Cardiac septum (tissue), 1 donor: ENCODE data around the gene RBBP7. TPM values are rescaled to one million over a fixed set of nuclear protein-coding genes. Genes with fewer than 3 reads are reported as not detected.
"Not testable (repeated sequence)": the region's sequence is repeated elsewhere in the genome, so short reads cannot be mapped to it uniquely, and the experiment has no call there.

ENCODE experiments used
- DNase-seq: peaks from one replicate; pipeline ENCODE4 v3.0.0-alpha.2; 2020; ENCODE audit warnings: low spot score
- intact Hi-C: fragments of 100-400 bp; cut with DNase I; formaldehyde crosslinking; loops from one replicate; pipeline ENCODE4 v1.14.0; 2022
- total RNA-seq: library from RNA; stranded (reverse); fragmentation: NEBNext Ultra II Directional; extraction: Animal tissue kit (Norgen Biotek cat#: 25700); gene quantifications from one replicate; pipeline ENCODE4 v1.2.1, GENCODE V29; 2021
- donor health status: DM: no; HTN: no; CAD: no.

RBBP7 gene
- total RNA-seq, 1 donor from 2014 or later: 117 TPM

- DNase-seq: no peak
- intact Hi-C loops: loop anchor here (5.0 kb wide), 1 partner anchor 82 kb away; the partner anchor contains the start of gene TXLNG
These were observed 618 bp downstream of the RBBP7 start for GRCh38 chrX:16869393-16870094.

DNA sequence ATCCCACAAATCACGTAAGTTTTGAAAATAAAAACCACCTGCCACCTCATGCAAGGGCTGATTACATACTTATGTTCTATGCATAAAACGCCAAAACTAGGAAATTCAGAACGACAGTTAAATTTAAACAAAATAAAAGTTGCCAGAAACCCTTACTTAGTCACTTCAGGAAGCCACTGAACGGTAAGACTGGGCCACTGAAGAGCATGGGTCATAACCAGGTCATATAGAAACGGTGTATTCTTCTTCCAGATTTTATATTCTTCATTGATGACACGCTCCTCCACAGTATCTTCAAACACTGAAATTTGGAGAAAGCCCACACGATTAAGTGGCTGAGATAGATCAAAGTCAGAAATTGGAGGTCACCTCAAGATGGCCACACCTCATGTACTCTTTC, 1.2 kb downstream of the RBBP7 start:
- intact Hi-C loops: no loop called here
- DNase-seq: no peak

DNA sequence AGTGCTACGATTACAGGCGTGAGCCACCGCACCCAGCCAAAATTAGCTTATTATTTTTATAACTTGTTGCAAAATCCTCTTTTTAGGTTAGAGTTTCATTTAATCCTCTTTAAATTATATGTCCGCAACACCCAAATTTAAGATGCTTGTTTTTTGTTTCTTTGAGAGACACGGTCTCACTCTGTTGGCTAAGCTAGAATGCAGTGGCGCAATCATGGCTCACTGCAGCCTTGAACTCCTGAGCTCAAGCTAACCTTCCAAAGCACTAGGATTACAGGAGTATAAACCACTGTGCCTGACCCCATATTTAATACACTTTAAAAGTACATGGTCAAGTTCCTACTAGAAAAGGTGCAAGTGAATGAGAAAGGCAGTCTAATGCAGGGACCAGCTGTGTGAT, 2.2 kb downstream of the RBBP7 start:
- no peak for DNase-seq
- intact Hi-C loops: no loop called here

DNA sequence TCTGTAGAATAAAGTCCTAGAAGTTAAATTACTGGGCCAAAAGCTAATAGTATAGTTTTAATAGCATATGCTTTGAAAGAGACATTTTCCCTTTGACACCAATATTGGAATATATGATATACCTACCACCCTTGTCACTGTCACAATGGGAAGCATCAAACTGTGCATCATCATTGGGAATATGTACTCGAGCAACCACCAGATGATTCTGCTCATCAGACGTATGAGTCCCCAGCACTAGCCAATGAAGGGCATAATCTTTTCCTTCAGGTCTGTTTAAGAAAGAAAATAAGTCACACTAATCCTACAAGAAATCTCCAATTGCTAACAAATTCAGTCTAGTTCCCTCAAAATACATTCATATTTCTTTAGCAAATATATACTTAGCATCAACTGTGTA, 7.3 kb downstream of the RBBP7 start:
- intact Hi-C loops: no loop called here
- no peak for DNase-seq

DNA sequence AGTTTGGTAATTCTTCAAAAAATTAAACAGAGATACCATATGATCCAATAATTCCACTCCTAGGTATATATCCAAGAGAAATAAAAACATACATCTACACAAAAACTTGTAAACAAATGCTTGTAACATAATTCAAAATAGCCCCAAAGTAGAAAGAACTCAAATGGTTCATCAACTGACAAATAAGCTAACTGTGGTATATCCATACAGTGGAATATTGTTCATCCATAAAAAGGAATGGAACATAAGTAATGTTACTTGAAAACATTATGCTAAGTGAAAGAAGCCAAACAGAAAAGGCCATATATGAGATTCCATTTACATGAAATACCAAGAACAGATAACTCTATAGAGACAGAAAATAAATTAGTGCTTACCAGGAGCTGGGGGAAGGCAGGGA, 13.4 kb downstream of the RBBP7 start:
- no peak for DNase-seq
- intact Hi-C loops: no loop called here

DNA sequence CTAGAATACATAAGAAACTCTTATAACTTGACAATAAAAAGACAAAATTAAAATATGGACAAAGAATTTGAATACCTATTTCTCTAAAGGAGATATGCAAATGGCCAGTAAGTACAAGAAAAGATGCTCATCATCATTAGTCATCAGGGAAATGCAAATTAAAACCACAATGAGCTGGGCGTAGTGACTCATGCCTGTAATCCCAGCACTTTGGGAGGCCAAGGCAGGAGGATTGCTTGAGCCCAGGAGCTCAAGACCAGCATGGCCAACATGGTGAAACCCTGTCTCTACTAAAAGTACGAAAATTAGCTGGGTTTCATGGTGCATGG, 14.1 kb downstream of the RBBP7 start:
- DNase-seq, intact Hi-C loops: not testable (repeated sequence)

DNA sequence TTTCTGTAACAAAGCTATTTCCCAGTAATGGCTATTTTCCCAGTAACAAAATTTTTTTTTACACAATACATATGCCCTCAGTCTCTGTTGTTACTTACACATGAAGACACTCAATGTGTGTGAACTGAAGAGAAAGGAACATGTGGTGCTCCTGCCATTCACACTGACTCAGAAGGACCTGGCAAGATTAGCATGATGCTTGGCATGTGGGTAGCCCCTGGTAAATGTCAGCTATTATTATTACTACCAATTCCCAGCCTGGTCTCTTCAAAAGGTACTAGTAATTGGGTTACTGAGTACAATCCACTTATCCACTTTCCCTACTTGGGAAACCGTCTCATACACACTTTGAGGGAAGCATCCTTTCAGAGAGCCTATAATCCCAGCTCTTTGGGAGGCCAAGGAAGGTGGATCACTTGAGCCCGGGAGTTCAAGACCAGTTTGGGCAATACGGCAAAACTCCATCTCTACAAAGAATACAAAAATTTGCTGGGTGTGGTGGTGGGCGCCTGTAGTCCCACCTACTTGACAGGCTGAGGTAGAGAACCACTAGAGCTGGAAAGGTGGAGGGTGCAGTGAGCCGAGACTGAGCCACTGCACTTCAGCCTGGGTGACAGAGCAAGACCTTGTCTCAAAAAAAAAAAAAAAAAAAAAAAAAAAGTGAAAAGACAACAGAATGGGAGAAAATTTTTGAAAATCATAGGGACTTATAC, 14.6 kb downstream of the RBBP7 start:
- DNase-seq: no peak
- intact Hi-C loops: no loop called here

- intact Hi-C loops: no loop called here
- no peak for DNase-seq
These were observed 16.6 kb downstream of the RBBP7 start for GRCh38 chrX:16853537-16853936.

DNA sequence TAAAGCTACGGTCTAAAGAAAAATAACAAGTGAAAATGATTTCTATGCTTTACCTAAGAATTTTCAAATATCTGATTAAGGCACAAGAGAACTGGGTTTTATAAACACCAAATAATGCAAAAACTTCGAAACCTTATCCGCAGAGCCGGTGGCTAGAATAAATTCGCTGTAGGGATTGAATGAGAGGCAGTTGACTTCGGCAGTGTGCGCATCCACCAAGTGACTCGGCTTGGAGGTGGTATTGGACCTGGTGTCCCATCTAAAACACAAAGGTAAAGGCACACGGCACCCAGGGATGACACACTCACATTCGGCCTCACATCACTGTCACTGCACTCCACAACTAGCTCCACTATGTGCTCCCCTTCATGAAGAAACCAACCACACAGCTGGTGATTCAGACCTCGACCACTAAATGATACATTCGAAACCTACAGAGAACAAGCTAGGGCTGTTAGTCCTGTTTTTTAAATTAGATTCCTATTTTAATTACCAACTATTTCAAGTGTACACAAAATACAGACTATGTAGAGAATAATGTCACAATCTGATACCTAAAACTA, 17.5 kb downstream of the RBBP7 start:
- intact Hi-C loops: no loop called here
- DNase-seq: no peak

DNA sequence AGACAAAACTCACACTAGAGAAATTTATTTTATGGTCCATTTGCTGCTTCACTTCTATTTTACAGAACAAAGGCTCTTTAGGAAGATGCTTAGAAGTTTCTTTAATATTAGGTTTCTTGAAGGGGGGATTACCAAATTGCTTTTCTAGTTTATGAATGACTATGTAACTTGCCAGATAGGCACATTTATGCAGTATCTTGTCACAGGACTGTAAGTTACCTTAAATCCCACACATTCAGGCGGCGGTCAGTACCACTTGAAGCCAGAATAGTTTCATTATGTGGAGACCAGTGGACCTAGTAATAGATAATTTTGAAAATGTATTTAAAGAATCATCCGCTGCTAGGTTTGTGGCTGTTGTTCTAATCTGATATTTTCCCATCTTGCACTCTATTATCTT, 18.3 kb downstream of the RBBP7 start:
- DNase-seq: no peak

DNA sequence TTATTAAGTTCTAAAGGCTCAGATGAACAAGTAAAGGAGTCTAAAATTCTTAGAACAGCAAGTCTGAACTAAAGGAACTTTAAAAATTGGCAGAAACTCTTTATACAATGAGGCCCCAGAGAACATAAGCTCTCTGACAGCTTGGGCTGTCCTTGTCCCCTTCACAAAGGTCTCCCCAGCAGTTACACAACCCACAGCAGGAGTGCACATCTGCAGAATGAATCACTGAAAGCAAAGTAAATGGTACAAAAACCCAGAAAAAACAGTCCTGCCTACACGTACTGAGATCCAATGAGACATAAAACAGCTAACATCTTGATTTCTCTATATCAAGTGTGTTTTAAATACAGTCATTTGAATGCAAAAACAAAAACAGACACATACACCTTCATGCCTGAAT, 18.7 kb downstream of the RBBP7 start:
- intact Hi-C loops: no loop called here
- no peak for DNase-seq

More for the DNA sequence above, 18.3 kb downstream of the RBBP7 start:
- intact Hi-C loops: no loop called here

DNA sequence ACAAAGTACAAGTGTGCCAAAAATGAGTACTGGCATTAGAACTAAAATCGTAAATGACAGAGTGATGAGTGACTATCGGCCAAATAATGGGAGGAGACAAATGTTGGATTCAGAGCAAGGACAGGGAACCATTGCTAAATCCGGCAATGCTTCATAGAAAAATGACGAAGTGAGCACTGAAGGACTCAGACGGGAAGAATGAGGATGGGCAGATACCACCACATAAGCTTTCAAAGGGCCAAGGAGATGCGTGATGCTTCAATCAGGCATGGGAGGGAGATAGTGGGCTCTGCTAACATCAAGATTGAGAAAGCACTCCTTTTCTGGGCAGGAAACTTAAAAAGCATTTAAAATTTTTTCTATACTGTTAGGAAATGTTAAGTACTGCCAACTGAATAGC, 21.6 kb downstream of the RBBP7 start:
- no peak for DNase-seq
- intact Hi-C loops: no loop called here

DNA sequence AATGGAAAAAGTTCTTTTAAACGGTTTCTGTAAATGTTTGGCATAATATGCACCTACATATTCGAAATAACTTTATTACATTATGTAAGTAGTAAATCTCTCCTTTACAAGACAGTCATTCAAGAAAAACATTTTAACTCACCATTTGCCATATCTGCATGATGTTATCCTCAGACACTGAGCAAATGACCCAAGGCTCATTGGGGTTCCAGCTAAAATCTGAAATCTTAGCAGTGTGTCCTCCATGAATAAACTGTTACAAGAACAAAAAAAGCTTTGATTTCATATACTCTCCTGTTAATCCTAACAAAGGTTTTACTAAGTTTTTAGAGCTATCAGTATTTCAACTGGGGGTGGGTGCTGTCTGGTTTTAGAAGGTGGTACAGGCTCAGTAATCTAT, 24.5 kb downstream of the RBBP7 start:
- DNase-seq: no peak
- intact Hi-C loops: no loop called here

DNA sequence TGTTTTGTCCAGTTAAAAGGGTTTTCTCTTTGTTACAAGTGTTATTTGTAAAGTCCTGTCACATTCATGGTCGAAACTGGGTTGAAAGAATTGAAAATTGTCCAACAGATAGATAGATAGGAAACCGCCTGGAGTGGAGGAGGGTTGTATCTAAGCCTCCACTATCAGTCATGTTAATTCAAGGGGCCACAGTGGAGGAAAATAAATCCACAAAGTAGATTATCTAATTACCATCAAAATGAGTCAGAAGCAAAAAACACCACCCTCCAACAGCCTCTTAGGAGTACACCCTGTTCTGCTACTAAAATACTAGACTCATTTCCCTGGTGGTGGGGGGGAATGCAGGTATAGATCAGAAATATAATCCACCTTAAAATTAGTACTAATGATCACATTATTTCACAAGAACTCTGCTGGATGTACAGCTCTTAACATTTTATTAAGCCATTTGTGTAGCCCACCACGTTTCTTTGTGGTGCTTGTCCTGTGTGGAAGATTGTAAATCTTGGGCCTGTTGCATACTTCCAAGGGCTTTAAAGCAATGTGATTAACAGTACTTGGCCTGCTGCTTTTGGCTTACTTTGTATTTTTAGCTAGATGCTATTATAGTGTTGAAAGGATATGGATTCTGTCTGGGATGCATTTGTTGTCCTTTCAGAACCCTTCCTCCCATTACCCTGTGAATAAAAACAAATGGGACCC, 26.8 kb downstream of the RBBP7 start:
- DNase-seq: no peak
- intact Hi-C loops: no loop called here

- intact Hi-C loops: no loop called here
- no peak for DNase-seq
These were observed 27.5 kb downstream of the RBBP7 start for GRCh38 chrX:16842684-16843083.

DNA sequence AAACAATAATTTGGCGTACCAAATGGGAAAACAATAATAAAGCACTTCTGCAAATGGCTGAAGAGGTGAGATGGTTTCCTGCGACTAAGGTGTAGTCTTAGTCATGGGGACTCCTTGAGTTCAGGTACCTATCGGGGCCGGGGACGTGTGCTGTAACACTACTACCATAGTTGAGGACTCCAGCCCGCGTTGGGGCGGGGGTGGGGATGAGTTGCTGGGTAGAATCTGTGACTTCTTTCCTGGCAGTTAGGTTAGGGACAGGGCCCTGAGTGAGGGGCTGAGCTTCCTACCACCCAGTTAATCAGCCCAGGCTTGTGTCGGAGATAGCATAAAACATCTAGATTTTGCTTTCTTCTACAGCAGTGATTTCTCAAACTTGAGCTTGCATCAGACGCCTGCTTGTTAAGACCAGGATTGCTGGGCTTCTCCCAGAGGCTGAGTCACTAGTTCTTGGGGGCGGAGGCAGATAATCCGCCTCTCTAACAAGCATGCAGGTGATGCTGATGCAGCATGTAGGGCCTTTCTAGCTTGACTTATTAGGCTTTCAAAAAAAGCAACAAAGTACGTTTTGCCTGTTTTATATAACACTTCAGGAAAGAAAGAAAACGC, 30.2 kb downstream of the RBBP7 start:
- intact Hi-C loops: loop anchor here (2.0 kb wide), 1 partner anchor 43 kb away; no protein-coding TSS in a partner anchor
- no peak for DNase-seq

DNA sequence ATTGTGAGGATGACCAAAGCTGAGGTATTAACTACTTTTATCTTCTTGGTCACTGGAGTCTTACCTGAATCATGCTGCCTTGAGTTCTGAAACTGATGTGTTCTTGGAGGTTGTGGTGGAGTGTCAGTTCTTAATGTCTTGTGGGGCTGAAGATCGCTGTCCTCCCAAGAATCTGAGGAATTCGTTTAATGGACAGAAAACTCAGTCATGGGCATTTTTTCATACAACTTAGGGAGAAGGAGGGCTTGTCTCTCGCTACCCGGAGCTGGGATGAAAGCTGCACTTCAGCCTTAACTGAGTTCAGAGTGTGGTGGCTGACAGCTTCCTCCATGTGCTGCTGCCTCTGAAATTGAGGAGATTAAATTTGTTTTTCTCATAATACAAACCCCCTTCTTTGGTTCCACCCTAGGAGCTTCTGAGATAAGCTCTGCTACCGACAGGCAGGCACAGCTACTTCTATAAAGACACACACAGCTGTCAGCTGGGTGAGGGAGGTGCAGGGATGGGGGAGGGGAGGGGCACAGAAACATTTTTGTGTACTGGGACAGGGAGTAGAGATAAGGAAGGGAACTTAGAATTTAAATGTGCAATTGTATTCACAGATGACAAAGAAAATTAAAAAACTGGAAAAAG, 30.8 kb downstream of the RBBP7 start:
- no peak for DNase-seq
- intact Hi-C loops: loop anchor here (2.0 kb wide), 1 partner anchor 43 kb away; no protein-coding TSS in a partner anchor

GRCh38 chrX:16838202-16839066, 31.7 kb downstream of the RBBP7 start:
- DNase-seq: no peak
- intact Hi-C loops: loop anchor here (2.0 kb wide), 1 partner anchor 44 kb away; no protein-coding TSS in a partner anchor

DNA sequence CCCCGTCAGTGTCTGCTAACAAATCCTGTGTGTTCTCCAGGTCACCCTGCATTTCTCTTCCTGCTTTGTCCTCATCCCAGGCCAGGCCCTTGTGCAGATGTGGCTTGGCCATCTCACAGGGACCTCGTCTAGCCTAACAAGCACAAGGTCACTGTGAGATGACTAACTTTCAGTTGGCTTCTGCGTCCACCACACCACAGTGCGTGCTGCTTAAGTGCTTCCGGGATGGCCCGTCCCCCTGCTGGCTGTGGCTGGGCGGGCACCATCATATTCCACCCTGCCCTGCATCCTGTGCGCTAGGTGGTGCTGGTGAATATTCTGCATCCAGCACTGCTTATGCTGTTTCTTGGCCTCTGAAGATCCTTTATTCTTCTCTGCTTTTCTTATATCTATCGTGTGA, 33.8 kb downstream of the RBBP7 start:
- intact Hi-C loops: no loop called here
- no peak for DNase-seq
